Lower lobe of right lung (tissue), 2 donors: ENCODE results near the gene RASSF5. TPM values are rescaled to one million over a fixed set of nuclear protein-coding genes. Genes with fewer than 3 reads are reported as not detected.
A peak's percentile ranks its signal among the peaks of the same experiment; 100 is the strongest.

ENCODE experiments used
- ATAC-seq, 2 donors: fragments of 200-7000 bp; cut with Tn5 transposase; one replicate each; pipeline ENCODE4 v1.9.1; 2020 to 2022; ENCODE audit warnings: mild to moderate bottlenecking in 2 of 2, moderate library complexity in 2 of 2
- DNase-seq: peaks from one replicate; pipeline ENCODE4 v3.0.0-alpha.2; 2020
- H3K27ac ChIP-seq: fragments of 200-600 bp; one replicate; pipeline ENCODE4 v1.8.0; 2022
- H3K27me3 ChIP-seq: fragments of 200-600 bp; one replicate; pipeline ENCODE4 v1.8.0; 2022; ENCODE audit warnings: low read depth
- H3K36me3 ChIP-seq: fragments of 200-600 bp; one replicate; pipeline ENCODE4 v1.8.0; 2022; ENCODE audit warnings: mild to moderate bottlenecking
- H3K4me1 ChIP-seq: fragments of 200-600 bp; one replicate; pipeline ENCODE4 v1.8.0; 2022
- H3K4me3 ChIP-seq: fragments of 200-600 bp; one replicate; pipeline ENCODE4 v1.8.0; 2022; ENCODE audit warnings: mild to moderate bottlenecking
- H3K9me3 ChIP-seq: fragments of 200-600 bp; one replicate; pipeline ENCODE4 v1.8.0; 2022
- CTCF ChIP-seq: fragments of 200-600 bp; IDR thresholded peaks from one replicate; pipeline ENCODE4 v1.8.0; 2022; ENCODE audit warnings: antibody characterized with exemption, mild to moderate bottlenecking
- intact Hi-C: fragments of 100-400 bp; cut with DNase I; formaldehyde crosslinking; loops from one replicate; pipeline ENCODE4 v1.11.0; 2022
- total RNA-seq: library from RNA; stranded (reverse); fragmentation: NEBNext Ultra II Directional; extraction: Animal tissue kit (Norgen Biotek cat#: 25700); gene quantifications from one replicate; pipeline ENCODE4 v1.2.1, GENCODE V29; 2021
- donor health status: DM: no; HTN: yes; CAD: no; lungs with severe emphysema.

Gene RASSF5
- total RNA-seq, 1 donor from 2014 or later: 48.2 TPM

- peak; percentile 64 for DNase-seq
Observed at GRCh38 chr1:206557636-206558473, 50.5 kb downstream of the RASSF5 start.

DNA sequence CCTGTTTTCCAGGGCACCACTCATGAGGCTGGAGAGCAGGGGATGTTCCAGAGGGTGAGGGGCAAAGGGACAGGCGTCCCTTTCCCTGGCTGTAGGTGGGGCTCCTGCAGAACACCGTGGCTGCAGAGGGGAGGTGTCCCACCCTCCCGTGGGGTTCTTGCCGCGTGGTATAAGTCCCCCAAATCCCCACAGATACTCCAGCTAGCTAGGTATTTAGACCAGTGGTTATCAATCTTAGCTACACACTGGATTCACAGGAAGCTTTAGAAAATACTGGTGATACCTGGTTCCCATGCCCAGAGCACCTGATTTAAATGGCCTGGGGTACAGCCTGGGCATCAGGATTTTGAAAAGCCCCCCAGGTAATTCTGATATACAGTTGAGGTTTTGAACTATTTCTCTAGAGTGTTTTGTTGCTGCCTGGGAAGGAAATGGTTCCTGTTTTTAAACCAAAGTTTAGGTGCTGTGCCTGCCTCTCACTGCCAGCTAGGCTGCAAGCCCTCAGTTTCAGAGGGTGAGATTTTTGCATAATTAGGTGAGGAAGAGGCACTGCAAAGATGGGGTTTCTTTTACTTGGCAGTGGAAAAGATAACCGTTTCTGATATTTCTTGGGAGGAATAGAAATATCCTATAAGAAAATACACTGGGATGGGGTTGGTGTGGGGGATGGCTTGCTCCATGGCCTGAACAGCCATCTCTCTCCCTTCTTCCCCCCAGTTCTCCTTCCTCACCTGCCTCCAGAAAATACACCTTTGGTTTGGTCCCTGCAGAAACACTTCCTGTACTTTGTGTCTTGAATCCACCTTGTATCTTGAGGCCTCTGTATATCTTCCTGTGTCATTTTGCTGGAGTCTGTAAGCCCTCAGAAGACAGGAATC, 51.7 kb downstream of the RASSF5 start:
- intact Hi-C loops: no loop called here
- H3K9me3 ChIP-seq: no peaks in the 10 kb centered on the region
- TF ChIP-seq CTCF: no peak
- H3K27me3 ChIP-seq: no peaks in the 10 kb centered on the region
- peaks cover 92% of the 10 kb centered on the region for H3K4me1 ChIP-seq
- DNase-seq (no peak), ATAC-seq (no peak)
- peaks cover 12% of the 10 kb centered on the region for H3K36me3 ChIP-seq
- peak overlapping the region; percentile 92 for H3K27ac ChIP-seq
- peak overlapping the region; percentile 65 for H3K4me3 ChIP-seq

More at GRCh38 chr1:206557636-206558473, 50.5 kb downstream of the RASSF5 start:
- Histone ChIP-seq H3K27ac (peak overlapping the region; percentile 92), H3K9me3 (no peaks in the 10 kb centered on the region), H3K4me3 (peak overlapping the region; percentile 65), H3K36me3 (peaks cover 12% of the 10 kb centered on the region), H3K4me1 (peaks cover 85% of the 10 kb centered on the region), H3K27me3 (no peaks in the 10 kb centered on the region)
- no peak for TF ChIP-seq CTCF
- ATAC-seq: peak; percentile 40 to 43
- intact Hi-C loops: no loop called here

DNA sequence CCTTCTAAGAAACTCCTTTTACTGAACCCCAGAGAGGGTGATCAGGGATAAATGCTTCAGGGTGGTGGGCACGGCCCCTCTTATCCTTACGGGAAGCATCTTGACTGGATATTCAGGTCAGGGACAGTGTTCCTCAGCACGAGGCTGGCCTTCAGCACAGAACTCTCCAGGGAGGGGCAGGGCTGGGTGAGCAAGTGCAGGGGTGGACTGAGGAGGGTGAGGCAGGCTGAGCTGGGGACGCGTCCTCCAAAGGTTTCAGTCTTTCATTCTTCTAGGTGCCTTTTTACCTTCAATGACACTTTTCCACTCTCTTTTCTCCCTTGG, 52.3 kb downstream of the RASSF5 start:
- Histone ChIP-seq H3K4me3 (peak overlapping the region; percentile 65), H3K27me3 (no peaks in the 10 kb centered on the region), H3K27ac (peak overlapping the region; percentile 75), H3K4me1 (peaks cover 92% of the 10 kb centered on the region), H3K9me3 (no peaks in the 10 kb centered on the region), H3K36me3 (peaks cover 15% of the 10 kb centered on the region)
- DNase-seq: no peak
- ATAC-seq: peak in 1 of 2 donors; percentile 45
- intact Hi-C loops: no loop called here
- no peak for TF ChIP-seq CTCF

DNA sequence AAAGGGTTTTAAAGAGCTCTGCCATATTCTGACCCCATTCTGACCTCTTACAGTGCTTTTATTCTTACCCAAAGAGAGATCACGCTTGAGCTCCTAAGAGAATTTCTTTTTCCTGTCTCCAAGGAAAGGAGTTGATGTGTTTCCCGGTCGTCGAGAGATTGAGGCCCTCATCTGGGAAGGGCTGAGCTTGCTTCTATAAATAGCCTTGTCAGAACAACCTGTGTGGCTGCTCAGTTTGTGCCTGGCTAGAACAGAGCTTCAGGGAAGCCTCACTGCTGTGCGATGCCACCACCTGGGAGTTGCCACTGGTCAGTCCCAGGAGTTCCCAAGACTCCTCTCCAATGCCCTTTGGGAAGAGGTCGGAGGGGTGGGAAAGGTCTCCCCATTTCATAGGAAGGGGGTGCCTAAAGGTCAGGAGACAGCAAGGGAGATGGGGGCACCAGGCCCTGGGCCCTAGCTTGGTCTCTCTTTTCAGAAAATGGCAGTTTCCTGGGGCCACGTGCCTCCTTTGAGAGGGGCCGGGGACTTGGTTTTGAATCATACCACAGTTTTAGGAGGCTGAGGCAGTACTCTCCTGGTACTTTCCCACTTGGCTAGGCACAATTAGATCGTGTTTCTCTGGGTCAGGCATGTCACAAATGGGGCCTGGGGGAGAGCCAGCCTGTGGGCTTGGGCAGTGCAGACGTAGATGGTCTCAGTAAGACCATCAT, 52.8 kb downstream of the RASSF5 start:
- TF ChIP-seq CTCF: no peak
- peak overlapping the region; percentile 65 for H3K4me3 ChIP-seq
- ATAC-seq: peak; percentile 19 to 61
- H3K27ac ChIP-seq: peak overlapping the region; percentile 75
- no peak for DNase-seq
- intact Hi-C loops: no loop called here
- H3K4me1 ChIP-seq: peaks cover 89% of the 10 kb centered on the region
- H3K9me3 ChIP-seq: no peaks in the 10 kb centered on the region
- peaks cover 16% of the 10 kb centered on the region for H3K36me3 ChIP-seq
- no peaks in the 10 kb centered on the region for H3K27me3 ChIP-seq
